HG03558 (cell line): ENCODE results near the gene PCDH9.

ENCODE experiments used
- ATAC-seq: cut with Tn5 transposase; IDR thresholded peaks from one replicate; pipeline ENCODE4 v1.9.1; 2021; ENCODE audit warnings: moderate number of reproducible peaks; ENCODE audit not compliant: unreplicated experiment; ENCODE audit errors: extremely low read depth

Gene PCDH9

DNA sequence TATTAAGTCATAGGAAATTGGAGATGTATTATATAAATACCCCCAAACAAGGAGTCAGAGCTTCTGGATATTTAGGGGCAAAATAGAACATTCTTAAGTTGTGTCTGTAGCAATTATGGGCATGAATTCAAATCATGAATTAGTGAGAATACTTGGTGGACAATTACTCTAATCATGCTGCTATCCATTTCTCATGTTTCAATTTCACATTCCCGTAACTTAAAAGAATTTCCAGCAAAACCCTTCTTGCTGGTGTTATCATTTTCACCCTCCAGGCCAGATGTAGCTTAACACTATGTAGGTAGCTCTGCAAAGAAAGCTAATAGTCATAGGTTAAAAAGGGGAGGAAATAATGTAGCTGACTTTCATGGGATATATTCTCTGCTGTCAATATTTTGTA is 136.1 kb downstream of the PCDH9 start:
- no peak for ATAC-seq

DNA sequence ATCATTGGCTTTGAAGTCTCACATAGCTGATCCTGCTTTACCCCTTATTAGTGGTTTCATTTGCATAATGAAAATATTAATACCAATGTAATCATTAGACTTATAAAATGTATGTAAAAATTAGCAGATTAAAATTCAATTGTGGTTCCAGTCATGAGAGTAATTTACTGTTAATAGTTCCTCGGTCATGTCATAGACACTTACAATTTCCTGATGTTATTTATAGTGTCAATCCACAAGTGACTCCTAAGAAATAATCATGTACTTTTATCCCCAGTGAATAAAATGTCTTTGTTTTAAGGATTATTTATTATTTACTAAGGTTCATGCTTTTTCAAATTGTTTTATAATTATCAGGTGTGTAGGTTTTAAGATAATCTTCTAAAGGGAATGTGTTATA is 138.5 kb downstream of the PCDH9 start:
- ATAC-seq = no peak

DNA sequence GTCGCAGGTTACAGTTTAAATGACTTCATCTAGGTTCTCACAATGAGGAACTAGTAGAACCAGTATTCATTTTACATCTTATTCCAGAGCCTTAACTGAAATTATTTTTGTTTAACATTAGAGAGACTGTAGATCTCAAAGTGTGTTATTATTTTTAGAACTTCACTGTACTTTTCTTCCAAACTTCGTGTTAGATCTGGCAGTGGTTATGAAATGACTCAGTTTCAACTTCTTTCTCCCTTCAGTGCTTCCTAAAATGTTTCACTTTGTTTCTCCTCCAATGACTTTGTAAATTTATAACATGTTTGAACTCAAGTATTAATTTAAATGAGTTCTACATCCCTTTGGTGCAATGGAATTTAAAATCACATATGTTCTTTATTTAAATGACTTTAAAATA is 139.3 kb downstream of the PCDH9 start:
- no peak for ATAC-seq

DNA sequence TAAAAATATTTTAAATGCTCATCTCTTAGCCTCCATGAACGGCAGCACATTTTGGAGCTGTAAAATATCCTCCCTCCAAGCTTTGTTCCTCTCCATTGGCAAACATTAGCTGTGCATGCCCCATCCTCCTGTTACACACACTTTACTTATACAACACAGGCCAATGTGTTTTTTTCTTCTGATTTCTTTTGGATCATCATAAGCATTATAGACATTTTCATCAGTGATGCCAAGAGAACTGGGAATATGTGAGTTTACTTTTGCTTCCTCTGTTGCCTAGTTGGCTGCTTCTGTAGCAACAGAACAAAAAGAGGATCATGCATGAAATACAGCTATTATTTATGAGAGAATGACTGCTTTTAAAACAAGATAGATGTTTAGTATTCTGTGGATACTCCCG is 142.6 kb downstream of the PCDH9 start:
- no peak for ATAC-seq

DNA sequence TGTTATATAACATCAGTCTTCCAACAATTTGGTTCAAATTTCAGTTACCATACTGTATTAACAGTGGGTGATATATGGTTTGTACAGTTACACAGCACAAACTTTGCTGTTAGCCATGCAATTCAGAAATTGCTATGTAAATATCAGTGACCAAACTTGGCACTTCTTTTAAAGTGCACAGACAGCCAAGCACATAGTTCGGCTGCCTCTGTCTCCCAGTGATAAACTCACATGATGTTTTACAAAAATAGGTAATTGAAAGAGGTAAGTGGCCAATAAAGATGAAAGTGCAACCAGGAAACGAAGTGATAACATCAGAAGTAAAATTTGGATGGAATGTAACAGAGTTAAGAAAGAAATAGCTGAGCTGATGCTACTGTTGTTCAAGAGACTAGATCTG is 143.9 kb downstream of the PCDH9 start:
- ATAC-seq = no peak

DNA sequence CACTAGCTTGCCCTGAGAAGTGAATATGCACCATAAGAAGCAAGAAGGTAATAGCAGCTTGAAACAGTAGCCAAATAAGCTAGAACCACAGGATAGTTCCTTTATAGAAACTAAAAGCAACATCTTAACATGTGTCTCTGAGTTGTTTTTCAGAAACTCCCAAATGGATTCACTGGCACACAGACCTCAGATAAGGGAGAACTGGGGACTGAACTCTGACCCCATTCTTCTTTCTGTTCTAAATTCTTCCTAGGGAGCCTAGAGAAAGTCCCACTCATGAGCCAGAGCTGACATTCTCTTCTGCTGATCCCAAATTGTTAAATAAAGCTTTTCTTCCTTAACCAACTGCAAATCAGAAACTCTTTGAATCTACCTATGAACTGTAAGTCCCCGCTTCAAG is 146.1 kb downstream of the PCDH9 start:
- no peak for ATAC-seq

DNA sequence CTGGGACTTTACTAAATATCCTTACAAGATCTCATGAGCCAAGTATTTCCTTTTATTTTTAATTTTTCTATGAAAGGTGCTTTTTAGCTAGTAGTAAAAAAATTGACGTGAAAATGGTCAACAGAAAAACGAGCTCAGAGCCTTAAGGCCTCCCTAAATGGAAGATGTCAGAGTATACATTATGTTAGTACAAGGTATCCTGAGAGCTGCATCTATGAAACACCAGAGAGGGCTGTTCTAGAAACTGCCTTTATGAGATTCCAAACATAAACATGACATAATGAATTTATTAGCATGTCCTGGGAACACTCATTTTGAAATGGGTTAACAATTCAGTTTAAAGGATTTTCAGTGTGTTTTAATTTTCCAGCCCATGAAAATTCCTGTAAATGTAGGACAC is 146.6 kb downstream of the PCDH9 start:
- no peak for ATAC-seq

DNA sequence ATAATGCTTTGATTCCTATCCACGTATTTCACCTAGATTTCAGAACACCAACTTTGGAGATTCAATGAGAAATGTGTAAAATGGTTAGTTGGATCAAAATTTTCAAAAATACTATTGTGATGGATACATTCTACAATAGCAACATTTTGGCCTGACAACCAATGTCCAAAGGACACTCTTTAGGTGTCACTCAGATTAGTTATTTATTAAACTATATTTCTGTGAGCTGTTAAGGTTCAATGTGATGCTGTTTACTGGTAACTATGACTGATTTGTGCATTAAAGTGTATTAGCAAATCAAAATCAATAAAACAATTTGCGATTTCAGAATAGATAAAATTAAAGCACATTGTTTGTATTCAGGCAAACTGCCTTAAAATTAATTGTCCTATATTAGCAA is 149.8 kb downstream of the PCDH9 start:
- ATAC-seq = no peak

DNA sequence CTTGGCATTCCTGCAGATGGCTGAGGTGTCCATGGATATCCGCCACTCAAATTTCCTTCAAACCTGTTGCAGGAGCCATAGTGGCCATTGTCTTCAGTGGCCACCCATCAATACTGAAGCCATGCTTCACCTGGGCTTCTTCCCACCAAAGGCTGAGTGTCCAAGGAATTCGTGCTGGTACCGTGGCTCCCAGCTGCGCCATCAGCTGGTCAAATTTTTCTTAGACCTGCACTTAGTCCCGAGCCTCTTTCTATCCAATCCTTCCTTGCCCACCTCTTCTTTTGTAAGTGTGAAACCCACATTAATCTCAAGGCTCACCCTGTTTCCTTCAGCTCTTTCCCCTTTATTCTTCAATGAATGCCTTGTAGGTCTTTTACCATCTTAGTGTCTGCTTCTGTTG is 152.1 kb downstream of the PCDH9 start:
- no peak for ATAC-seq

DNA sequence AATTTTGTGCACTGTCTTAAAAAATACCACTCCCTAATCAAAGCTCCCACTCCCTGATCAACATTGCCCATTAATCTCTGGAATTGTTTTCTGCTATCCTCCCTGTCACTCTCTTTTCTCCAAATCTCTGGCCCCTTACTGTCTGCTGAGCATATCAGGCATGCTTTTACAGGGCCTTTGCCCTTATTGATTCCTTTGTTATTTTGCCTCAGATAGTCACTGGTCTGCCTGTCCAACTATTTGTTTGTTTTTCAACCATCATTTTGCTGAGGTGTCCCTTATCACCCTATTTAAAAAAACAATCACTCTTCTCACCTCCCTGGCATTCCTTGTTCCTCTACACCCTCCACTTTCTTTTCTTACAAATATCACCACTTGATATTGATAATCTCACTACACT is 153.0 kb downstream of the PCDH9 start:
- no peak for ATAC-seq

DNA sequence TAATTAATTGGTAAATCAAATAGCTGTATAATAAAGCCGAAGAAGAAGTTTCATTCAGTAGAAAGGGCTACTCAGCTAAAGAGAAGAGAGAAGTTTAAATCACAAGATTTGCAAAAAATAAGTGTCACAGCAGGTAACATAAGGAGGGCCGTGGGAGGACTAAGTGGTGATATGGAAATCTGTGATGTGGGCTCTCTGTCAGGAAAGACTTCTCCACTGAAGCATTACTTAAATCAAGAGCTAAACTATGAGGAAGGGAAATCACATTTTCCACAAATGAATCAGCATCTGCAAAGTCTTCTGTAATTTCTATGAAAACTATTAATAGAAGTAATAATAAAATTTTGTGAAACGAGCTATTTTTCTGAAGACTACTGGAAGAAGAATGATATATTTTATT is 153.8 kb downstream of the PCDH9 start:
- ATAC-seq = no peak

DNA sequence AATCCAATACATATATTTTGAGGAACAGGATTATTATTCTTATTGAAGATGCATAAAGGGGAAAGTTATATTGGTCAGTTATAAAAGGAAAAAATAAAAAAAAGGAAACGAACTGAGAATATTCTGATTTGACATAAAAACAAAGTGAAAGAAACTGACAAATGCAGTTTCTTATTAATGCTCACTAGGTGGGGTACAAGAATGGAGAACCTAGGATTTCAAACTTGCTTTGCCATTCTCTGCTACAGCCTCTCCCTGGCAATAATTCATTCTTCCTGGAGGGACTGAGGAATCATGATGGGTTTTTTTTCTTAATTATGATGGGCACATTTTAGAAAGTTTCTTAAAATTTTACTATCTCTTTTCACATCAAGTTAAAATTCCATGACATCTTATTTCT is 154.9 kb downstream of the PCDH9 start:
- no peak for ATAC-seq

DNA sequence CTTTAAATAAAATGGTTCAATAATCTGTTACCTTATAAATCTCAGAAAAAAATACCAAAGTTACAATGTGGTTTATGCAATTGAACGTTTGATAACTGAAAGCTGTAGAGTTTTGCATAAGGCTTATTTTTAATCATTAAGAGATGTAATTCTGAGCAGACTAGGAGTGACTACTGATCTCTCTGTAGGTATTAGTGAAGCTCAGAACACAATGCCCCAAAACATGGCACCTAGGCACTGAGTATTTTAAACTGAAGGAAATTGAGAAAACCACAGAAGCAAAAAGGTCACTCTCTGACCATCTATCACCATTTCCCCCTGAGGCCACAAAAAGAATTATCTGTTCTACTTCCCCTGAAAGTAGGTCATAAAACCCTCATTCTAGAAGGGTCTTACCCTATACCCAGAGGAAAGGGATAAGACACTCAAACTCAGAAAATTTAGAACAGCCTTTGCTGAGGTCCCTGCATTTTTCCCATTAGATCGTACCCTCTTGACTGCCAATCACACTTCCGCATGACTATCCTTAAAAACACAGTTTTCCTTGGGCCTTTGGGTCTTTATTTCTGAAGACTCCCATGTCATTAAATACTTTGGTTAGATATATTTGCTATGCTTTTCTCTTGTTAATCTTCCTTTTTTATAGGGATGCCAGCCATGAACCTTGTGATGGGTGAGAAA is 158.1 kb downstream of the PCDH9 start:
- ATAC-seq = no peak

DNA sequence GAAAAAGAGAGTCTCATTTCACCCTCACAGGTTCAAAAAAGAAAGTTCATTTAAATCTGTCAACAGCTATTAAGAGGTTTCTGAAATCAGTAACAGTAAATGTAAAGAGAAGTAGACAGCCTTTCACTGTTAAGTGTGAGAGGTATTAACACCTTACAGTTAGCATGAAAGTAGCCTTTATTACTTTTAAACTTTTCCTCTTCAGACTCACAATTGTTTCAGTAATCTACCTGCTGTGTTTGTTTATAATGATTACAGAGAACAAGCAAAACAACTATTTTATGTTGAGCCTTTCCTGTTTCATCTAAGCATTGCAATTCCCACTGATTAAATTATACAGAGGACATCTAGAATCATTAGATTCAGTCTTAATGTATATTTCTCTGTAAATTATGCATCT is 159.8 kb downstream of the PCDH9 start:
- no peak for ATAC-seq

DNA sequence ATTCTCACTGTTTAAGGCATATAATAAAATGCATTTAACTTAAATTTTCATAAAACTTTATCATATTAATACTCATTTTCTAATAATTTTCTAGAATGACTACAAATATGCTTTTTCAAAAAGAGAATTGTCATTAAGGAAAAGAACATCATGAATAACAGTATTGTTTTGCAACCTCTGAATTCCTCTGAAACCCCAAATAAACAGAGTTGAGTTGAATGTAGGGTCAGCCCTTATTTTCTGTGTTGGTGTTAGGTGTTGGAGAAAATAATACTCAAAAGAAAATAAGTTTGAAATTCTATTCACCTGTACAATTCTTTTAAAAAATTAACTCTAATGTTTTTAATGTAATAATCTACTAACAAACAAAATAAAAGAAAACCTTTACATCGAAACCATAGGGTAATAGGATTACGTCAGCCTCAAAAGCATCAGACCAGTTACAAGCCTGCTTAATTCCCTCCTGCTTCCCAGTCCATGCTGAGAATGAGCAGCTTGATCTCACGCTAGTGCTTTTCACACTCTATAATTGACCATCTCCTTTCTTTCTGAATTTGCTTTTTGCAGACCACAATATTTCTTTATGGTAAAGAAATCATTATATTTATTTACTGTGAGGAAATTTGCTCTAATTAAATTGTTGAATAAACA is 160.9 kb downstream of the PCDH9 start:
- ATAC-seq = no peak

DNA sequence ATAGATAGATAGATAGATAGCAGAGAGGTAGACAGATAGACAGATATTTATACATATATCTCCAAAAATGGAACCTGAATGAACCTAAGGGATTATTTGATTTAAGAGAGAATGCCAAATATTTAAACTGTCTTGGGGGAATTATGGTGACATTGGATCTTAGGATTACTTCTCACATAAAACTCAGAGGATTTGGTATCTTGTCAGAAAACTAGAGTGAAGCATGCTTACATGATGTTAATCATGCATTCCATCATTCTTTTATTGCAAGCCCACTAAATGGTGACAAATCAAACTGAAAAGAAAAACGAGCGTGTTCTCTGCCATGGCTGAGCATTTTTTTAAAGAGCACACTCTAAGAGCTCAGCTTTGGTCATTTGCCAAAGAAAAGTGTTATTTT is 165.2 kb downstream of the PCDH9 start:
- no peak for ATAC-seq

DNA sequence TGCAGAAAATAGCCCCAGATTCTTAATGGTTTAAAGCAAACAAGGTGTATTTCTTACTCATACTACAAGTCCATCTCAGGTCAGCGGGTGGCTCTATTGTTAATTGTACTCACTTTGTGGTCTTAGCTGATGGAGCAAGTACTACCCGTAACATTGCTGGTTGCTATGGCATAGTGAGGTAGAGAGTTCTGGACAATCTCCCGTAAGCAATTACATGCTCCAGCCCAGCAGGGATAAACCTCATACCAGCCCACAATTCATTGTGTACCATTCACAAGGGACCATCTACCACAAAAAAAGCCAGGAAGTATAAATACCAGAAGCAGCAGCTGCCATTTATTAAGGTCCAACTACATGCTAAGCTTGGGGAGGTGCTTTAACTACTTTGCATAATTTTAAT is 167.1 kb downstream of the PCDH9 start:
- ATAC-seq = no peak

DNA sequence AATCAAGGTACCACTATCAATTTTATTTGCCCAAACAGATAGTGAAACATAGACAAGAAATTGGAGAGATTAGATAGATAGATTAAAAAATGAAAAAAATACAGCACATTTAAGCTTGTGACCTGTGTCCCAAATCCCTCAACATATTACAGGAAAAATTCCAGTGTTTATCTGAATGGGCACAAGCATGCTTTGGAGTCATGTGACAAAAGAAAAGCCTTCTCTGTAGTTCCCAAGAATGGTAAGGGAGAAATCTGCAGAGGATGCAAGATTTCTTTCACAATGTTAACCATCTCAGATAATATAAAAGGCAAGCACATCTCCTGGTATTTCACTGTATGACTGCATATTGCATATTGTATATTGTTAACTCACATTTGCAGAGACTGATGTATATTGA is 168.0 kb downstream of the PCDH9 start:
- ATAC-seq = no peak

DNA sequence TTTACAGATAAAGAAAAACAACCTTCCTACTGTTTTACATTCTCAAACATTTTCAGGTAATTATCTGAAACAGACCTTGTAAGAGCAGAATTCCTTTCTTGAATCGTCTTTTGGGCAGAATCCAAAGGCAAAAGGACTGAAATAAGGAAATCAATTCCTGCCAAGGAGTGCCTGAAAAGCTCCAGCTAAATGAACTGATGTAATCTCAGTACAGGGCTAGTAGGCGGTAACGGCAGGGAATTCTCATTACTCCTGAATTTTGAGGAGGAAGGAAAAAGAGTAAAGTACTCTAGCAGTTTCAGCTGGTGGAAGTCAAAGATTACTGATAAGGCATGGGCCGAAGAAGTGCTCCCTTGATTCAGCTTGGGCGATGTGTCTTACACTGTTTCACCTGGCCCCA is 168.4 kb downstream of the PCDH9 start:
- no peak for ATAC-seq

DNA sequence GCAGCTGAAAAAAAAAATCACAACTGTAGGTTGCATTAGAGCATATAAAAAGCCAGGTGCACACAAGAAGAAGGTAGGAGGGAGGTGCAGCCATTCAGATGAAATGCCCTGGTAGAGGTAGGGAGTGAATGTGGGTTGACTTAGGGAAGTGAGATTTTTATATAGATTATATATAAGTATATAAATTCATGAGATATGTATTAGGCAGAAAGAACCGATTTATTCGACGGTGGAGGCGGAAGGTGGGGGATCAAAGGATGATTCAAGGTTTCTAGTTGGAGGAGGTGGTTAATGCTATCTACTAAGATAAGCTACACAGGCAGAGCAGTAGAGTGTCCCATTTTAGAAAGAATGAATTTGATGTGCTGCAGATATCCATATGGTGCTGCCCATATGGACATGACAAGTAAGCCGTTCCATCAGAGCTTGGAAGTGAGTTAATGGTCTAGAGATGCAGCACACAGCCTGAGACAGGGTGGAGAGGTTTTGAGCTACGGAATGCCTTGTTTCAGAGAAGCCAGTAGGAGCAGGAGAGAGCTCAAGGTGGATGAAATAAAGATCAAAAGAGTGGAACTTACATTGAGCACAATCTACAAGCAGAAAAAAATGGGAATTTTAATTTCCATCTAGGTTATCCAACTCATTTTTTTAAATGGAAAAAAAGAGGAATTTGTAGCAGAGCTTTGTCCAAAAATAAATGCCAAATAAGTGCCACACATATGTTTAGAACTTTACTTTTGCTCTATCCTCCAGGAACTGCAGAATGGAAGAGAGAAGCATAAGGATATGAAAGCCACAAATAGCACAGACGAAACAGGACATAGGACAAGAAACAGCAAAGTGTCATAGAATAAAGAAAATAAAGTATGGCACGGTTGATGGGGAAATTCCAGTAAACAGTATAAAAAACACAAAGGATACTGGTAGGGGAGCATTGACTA is 177.3 kb downstream of the PCDH9 start:
- no peak for ATAC-seq

DNA sequence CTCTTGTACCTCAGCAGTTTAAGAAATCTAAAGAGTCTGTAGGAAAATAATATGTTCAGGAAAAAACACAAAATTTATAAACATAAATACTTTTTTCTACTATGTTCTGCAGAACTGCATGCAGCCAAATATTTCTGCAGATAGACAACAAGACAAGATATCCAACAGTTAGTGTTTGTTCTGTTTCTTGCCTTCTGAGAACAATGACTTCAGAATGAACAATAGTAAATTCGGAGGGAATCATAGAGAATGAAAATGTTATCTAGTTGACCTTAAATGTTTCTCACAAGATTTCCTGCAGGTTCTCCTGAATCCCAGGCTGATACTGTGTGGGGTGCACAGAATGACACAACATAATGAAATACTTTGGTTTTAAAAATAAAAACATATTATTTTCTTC is 180.4 kb downstream of the PCDH9 start:
- no peak for ATAC-seq
